Femur (tissue), 1 donor: ENCODE results near the gene C6orf132.

Experiments used
- DNase-seq: peaks from one replicate; pipeline ENCODE4 v3.0.0-alpha.2; 2017

The C6orf132 gene

GRCh38 chr6:42131531-42131930 is 10.9 kb downstream of the C6orf132 start:
- no peak for DNase-seq

DNA sequence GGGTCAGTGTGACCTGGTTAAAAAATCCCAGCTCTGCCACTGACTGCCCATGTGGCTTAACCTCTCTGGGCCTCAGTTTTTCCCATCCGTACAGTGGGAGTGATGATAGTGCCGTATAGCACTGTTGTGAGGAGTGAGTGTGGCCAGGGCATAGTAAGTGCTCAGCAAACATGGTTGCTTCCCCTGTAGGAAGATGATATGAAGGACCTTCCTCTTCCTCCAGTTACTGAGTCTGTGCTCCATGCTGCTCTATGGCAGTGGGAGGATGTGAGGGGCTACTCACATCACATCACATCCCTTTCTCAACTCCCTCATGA is 13.1 kb downstream of the C6orf132 start:
- no peak for DNase-seq

DNA sequence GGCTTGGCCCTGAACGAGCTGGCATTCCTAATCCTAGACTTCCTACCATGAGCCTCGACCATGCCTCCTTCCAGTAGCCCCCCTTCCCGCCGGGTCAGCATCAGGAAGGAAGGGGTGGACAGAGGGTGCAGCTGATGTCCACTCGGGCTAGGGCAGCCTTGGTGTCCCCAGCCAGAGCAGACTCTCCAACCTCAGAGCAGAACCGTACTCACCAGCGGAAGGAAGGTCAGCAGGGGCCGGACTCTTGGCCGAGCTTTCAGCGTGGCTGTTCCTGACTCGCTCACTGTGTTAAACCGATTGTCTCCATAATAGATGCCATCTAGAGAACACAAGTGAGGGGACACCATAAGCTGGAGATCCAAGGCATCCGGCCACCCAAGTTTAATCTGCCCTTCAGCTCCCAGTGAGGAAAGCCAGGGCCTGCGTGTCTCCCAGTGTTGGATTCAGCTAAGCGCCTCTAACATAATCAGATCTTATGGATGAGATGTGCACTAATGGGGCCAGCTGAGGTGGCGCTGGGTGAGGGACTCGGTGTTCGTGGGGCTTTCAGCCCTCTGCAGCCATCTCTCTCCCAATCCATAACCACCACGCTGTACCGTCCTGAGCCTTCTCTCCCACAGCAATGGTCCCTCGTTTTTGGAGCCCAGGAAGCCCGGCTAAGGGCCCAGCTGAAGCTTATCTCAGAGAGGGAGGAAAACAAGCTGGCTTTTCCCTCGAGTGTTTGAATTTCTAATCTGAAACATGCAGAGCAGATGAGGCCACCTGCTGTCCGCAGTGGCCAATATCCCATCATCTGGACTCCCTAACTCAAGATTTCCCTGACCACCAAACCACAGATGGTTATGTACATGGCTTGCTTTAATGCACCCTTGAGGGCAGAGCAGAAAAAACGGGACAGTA is 13.7 kb downstream of the C6orf132 start:
- DNase-seq = no peak

- DNase-seq = no peak
Observed at GRCh38 chr6:42125663-42126062, 16.8 kb downstream of the C6orf132 start.

- no peak for DNase-seq
Observed at GRCh38 chr6:42125231-42125630, 17.2 kb downstream of the C6orf132 start.

GRCh38 chr6:42124223-42124836 is 18.1 kb downstream of the C6orf132 start:
- DNase-seq = no peak

DNA sequence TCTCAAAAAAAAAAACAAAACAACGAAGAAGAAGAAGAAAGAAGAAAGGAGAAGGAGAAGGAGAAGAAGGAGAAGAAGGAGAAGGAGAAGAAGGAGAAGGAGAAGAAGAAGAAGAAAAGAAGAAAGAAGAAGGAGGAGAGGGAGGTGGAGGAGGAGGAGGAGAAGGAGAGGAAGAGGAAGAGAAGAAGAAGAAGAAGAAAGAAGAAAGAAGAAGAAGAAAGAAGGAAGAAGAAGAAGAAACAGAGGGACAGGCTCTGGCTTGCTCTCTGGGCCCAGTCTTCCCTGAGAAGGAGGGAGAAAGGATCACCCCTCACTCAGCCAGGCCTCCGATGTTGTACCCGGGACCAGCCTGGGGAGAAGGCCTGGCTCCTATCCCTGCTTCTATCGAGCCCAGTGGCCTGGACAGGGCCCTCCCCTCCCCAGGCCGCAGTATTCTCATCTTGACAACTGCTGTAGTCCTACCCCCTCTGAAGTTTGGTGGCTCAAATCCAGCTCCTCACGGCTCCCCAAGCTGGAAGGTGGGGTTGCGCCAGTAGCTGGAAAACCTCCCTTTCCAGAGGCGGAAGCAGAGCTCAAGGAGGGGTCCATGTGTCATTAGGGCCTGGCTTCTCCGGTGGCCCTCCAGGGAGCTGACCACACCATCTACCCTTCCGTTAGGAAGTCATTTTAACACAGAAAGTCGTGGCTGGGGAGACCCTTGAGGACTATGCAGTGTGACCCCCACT is 18.9 kb downstream of the C6orf132 start:
- DNase-seq = no peak

DNA sequence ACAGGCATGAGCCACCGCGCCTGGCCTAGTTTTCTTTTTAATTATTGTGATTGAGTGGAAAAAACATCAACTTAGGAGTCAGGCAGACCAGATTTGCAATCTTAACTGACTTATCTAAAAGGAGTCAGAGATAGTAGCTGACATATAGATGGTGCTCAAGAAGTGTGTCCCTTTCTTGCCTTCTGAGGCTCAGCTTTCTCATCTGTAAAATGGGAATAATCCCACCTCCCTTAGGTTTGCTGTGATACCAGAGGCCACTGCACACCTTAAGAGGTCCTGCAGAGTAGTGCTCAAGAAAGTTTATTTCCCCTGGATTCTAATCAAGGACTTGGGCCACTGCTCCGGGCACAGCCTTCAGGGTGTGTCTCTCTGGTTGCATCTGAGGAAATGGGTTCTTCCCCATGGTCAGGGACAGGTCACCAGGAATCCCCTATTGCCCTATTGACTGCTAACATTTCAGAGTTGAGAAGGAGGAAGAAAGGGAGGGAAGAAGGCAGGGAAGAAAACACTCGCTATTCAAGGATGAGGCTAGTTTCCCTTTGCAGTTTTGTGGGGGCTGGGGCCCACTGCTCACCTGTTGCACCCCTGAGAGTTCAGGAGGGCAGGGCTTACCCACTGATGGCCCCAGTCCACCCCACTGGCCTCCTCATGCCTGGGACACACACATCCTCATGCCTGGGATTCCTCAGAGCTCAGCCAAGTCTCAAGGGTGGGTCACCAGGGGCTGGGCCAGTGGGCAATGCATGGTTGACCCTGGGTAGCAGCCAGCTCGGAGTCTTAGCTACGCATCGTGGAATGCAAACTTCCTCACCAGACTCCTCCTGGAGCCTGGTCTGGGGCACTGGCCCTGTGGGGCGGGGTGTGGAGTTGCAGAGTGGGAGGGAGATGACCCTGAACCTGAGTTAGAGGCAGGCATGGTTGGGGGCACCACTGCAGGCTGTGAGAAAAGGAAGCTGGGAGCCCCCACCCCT is 21.2 kb downstream of the C6orf132 start:
- no peak for DNase-seq

DNA sequence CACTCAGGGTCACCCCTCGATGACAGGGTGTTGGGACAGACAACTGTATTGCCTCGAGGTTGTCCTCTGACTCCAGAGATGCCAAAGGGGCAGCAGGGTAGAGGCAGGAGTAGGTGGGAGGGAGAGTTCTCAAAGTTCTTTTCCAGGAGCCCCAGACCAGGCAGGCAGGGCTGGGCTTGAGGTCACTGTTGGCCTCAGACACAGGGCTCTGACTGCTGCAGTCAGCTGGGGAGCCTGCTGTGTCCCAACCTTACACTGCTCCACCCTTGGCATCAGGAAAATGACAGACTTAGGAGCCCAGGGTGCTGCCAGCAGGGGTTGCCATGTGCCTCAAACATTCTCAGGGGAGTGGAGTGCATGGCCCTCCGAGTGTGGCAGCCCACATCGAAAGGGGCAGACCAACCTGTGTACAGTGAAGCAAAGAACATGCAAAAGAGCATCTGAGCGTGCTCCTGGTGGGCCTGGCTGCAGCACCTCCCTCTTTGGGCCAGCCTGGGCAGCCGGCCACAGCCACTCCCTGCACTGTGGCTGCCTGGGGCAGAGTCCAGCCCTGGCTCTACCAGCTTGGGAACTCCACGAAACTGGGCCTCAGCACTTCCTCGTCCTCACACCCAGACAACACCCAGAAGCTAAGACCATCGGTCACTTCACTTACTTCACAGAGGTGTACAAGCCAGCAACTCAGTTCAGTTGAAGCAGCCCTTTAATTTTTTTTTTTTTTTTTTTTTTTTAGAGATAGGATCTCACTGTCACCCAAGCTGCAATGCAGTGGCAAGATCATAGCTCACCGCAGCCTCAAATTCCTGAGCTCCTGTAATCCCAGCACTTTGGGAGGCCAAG is 24.0 kb downstream of the C6orf132 start:
- peak; percentile 64 for DNase-seq

- DNase-seq = no peak
Observed at GRCh38 chr6:42117843-42118161, 24.6 kb downstream of the C6orf132 start.

- no peak for DNase-seq
Observed at GRCh38 chr6:42113936-42114636, 28.3 kb downstream of the C6orf132 start.

DNA sequence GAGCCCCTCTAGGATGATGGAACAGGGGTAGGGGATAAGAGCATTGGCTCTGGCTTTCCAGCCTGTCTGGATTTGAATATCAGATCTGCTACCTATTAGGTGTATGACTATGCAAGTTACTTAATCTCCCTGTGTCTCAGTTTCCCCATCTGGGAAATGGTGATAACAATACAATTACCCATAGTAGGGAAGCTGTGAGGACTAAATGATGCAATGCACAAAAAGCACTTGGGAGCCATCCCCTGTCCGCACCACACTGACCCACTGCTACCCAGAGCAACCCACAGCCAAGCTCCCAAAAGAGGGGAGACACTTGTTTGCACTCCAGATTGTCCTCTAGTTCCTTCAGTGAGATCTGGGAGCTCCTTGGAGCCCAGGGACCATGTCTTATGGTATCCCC is 30.1 kb downstream of the C6orf132 start:
- no peak for DNase-seq

GRCh38 chr6:42110683-42111082 is 31.7 kb downstream of the C6orf132 start:
- no peak for DNase-seq

- no peak for DNase-seq
Observed at GRCh38 chr6:42108071-42108470, 34.3 kb downstream of the C6orf132 start.

GRCh38 chr6:42106112-42107023 is 36.1 kb downstream of the C6orf132 start:
- no peak for DNase-seq

GRCh38 chr6:42105709-42106108 is 36.7 kb downstream of the C6orf132 start:
- DNase-seq = no peak

DNA sequence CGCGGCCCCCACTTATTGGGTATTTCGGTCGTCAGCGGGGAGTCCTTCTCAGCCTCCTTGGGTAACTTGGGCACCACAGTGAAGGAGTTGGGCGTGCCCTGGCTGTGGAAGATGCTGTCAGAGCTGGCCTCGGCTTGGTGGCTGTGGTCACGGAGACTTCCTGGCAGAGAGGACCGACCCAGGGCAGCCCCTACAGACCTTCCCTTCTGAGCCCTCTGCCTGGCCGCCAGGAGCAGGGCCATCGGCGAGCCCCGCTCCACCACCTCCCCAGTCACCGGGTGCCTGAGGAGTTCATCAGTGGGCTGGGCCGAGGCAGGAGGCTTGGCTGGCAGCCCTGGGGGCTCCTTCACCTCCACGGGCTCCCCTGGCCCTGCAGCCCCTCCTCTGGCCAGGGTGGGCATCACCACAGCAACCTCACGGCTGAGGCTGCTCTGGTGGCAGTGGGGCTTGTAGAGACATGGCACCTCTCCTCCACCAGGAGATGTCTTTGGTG is 37.2 kb downstream of the C6orf132 start:
- DNase-seq = no peak

GRCh38 chr6:42104804-42105125 is 37.7 kb downstream of the C6orf132 start:
- no peak for DNase-seq

GRCh38 chr6:42104095-42104803 is 38.2 kb downstream of the C6orf132 start:
- peak; percentile 69 for DNase-seq

DNA sequence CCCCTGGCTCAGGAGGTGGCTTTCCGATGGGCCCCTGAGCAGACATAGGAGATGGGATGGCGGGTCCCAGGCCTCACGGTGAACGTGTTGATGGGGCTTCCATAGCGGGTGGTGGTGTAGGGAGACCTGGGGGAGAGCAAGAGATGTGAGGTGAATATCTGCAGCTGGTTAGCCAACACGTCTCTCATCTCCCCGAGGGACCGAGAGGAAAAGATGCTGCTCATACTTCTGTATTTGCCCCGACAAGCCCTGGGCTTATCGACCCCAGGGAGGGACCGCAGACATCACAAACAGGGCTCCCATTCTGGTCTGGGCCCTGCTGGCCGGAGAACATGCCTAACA is 38.7 kb downstream of the C6orf132 start:
- no peak for DNase-seq
